ENCODE results near the gene PANX2.

PANX2 gene

DNA sequence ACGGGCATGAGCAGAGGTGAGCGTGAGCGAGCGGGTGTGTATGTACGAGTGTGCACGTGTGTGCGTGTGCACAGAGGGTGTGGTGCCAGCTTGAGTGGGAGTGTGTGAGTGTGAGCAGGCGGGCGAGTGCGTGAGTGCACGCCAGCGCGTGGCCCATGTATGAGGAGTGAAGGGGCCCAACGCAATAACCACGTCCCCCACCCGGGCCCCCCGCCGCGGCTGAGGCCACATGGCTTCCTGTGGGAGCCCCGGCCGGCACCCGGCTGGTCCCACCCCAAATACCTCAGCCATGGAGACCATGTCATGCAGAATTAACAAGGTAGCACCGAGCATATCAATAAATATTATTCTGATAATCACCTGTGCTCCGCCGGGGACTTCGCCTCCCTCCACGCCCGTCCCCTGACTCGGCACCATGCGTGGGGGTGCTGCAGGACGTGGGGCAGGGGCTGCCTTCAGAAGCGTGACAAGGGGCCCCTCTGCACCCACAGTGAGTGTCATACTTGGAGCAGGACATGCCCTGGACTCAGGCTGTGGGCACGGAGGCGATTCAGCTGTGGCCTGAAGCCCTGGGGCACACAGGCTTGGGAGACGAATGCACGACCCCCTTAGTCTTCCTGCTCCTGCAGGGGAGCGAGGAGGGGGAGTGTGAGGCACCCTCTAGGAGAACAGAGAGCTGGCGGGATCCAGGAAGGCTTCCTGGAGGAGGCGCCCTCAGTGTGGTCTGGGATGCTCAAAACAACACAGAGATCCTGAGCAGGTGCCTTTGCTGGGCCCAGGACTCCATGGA is 9.6 kb downstream of the PANX2 start:
- no peak for DNase-seq
- TF ChIP-seq POLR2A (IDR thresholded peaks at IDR 0.05; ENCODE audit: low read length), result no peak
- TF ChIP-seq GATA1 (IDR thresholded peaks at IDR 0.05; ENCODE audit: low read depth, low read length), result no peak

DNA sequence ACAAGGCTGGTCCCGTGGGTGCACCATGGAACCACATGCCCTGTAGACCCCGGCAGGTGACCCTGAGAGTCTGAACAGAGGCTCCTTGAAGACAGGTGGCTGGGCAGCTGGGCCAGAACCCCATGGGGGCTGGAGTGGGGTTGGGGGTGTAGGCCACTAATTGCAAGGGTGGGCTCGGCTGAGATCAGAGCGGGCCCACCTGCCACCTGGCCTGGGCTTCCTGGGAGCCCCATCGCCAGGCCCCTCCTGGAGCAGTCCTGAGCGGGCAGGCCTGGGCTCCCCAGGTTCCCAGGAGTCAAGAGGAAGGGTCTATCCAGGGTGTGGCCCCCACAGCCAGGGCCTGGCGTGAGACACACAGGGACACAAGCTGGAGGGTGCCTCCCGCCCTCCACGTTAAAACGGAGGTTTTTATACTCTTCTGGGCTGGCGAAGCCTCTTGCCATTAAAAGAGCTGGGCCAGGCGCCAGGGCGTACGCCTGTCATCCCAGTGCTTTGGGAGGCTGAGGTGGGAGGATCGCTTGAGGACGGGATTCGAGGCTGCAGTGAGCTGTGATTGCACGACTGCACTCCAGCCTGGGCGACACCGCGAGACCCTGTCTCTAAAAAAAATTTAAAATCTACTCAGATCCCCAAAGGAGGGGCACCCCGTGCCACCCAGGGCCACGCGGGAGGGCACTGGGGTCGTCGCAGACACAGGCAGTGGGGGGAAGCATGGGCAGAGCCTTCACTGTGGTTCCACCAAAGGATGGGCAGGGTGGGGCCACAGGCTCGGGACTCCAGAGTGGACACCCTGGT is 10.4 kb downstream of the PANX2 start:
- DNase-seq, result no peak

DNA sequence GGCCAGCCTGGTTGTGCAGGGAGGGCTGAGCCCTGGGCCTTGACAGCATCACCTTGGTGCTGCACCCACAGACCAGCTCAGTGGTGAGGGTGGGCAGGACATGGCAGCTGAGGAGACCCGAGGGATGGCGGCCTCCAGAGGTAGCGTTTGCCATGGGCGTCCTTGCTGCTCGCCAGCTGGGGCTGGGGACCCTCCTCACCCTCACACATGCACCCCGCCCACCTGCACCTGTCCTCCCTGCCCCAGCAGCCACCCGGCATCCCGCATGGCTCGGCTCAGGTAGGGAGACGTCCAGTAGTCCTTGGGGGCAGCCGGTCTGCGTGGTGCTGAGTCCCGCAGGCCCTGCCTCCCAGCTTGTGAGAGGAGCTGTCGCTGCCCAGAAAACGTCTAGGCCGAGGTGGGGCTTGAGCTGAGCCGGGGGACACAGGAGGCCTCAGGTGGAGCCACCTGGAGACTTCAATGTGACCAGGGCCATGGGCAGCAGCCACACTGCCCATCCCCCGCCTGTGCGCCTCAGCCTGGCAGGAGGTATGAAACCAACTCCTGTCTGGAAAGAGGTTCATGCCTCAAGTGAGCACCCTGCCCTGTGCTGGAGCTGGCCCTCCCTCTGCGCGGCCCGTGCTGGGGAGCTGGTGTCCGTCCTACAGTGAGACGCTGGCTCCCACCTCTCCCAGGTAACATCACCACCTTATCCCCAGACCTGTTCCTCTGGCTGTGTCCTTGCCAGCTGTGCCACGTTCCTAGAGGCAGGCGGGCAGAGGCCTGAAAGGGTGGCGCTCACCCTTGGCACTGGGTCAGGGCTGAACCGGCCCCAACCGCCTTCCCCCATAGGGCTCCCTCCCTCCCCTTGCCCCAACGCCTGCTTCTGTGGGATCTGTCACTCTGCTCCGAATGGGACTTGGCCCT is 11.9 kb downstream of the PANX2 start:
- DNase-seq, result no peak
- no peak for TF ChIP-seq GATA1 (IDR thresholded peaks at IDR 0.05; ENCODE audit: low read depth, low read length)
- no peak for TF ChIP-seq POLR2A (IDR thresholded peaks at IDR 0.05; ENCODE audit: low read length)

More for the DNA sequence above, 10.4 kb downstream of the PANX2 start:
- no peak for TF ChIP-seq POLR2A (IDR thresholded peaks at IDR 0.05; ENCODE audit: low read length)
- no peak for TF ChIP-seq GATA1 (IDR thresholded peaks at IDR 0.05; ENCODE audit: low read depth, low read length)

DNA sequence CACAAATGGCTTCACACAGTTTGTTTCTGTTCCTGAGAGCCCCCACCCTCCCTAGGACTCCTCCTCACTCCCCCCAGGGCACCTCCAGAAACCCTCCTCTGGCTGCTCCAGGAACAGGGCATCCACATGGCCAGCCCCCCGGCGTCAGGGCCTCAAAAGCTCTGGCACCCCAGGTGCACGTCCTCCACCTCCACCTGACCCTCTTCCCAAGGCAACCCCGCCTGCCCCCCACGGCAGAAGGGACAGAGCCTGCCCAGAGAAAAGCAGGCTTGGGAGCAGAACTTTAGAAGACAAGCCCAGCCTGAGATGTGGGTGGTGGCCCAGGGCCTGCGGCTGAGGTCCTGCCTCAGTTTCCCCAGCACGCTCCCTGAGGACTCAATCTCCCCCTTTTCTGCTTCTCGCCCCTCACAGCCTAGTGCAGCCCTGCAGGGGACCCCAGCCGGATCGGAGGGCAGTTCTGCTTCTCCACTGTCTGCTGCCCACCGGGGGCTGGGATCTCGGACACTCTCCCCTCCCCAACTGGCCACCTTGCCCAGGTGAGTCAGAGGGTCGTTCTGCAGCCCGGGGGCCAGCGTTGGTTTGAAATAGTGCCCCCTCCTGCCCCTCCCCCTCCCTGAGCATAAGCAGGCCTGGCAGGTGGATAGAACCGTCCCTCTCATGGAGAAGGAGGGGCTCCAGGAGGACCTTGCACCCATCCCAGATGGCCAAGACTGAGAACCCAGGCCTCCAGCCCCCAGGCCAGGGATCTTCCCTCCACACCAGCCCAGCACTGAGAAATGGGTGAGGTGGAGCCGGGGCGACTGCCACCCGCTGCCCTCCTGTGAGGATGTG is 12.8 kb downstream of the PANX2 start:
- no peak for TF ChIP-seq POLR2A (IDR thresholded peaks at IDR 0.05; ENCODE audit: low read length)
- no peak for TF ChIP-seq GATA1 (IDR thresholded peaks at IDR 0.05; ENCODE audit: low read depth, low read length)
- no peak for DNase-seq

DNA sequence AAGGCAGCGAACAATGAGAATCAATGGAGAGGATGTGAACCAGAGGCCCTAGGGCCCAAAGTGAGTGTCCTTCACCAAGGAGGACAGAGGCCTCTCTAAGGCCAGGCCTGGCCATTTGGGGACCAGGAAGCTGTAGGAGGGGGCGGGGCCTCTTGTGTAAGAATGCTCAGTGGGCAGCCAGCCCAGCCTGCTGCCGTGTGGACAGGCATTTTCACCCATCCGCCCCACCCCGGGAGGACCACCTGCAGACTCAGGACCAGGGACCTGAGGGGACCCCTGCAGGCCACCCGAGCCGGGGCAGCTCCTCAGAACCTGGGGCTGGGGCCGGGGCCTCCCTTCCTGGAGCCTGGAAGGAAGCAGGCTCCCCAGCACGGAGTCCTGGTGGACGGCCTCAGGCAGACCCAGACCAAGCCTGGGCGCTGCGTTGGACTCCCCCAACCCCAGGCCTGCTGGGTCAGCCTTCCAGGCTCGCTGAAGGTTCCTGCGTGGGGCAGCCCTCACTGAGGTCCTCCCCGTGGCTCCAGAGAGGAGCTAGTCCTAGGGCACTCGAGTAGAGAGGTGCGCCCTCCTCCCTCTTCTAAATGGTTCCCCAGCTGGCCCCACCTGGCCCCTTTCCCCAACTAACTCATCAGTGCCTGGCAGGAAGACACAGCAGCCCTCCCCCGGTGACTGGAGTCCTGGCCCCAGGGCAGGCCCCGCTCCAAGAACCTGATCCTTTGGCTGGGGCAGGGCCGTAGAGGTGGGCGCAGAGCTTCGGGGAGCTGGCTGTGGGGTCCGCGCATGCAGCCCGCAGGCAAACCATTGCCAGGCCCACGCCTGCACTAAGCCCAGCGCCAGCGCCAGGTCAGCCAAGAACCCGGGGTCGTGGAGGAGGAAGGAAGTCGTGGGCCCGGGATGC is 13.7 kb downstream of the PANX2 start:
- TF ChIP-seq GATA1 (IDR thresholded peaks at IDR 0.05; ENCODE audit: low read depth, low read length) (no peak), POLR2A (IDR thresholded peaks at IDR 0.05; ENCODE audit: low read length) (no peak)
- no peak for DNase-seq

DNA sequence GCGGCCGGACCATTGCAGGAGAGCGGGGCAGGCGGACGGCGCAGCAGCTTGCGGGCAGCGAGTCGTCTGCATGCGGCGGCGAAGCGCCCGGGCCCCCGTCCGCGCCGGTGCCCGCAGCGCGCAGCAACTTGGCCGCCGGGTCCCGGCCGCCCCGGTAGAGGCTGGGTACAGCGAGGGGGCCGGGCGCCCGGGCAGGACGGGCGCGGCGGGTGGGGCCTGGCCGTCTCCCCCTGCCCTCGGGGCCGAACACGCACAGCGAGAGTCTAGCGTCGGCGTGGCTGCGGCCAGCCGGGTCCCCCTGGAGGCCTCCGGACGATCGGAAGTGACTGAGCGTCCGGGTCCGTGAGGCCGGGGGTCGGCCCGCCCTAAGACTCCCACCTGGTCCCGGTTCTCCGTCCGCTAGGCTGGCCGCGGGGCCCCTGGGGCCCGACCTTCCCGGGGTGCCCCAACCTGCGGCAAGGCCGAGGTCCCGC is 14.4 kb downstream of the PANX2 start:
- no peak for DNase-seq
- TF ChIP-seq POLR2A (IDR thresholded peaks at IDR 0.05; ENCODE audit: low read length), result no peak
- no peak for TF ChIP-seq GATA1 (IDR thresholded peaks at IDR 0.05; ENCODE audit: low read depth, low read length)

DNA sequence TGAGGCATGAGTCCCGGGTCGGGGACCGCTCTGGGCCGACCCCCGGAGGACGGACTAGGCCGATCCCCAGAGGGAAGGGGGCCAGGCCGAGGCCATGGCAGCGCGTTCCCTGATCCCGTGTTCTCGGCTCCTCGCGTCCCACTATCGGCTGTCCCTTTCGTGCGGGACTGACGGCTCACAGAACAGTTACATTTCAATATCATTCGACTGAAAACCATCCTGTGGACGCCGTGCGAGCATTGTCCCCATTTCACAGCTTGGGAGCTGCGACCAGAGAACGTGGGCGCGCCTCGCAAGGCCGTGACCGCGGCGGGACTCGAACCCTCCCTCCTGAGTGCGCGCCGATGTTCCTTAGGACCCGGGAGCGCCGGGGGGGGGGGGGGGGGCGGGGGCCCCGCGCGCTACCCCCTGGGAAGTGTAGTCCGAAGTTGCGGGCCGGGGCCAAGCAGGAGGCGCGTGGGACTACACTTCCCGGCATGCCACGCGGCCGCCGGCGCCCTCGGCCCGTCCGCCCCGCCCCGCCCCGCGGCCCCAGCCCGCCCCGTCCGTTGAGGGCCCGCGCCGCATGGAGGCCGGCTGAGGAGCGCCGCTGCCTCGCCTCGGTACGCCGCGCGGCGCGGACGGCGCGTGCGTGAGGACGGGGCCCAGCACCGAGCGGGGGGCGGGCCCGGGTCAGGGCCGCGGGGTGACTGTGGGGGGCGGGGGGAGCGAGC is 15.0 kb downstream of the PANX2 start, which contains the start of gene TRABD:
Gene TRABD (plus strand): TSS at position 539 of the 713 bp plus-strand sequence. CDS start 7,148 bp downstream, outside the sequence.
- TF ChIP-seq POLR2A (IDR thresholded peaks at IDR 0.05; ENCODE audit: low read length), result no peak
- no peak for TF ChIP-seq GATA1 (IDR thresholded peaks at IDR 0.05; ENCODE audit: low read depth, low read length)
- peak; percentile 92 to 95 for DNase-seq

DNA sequence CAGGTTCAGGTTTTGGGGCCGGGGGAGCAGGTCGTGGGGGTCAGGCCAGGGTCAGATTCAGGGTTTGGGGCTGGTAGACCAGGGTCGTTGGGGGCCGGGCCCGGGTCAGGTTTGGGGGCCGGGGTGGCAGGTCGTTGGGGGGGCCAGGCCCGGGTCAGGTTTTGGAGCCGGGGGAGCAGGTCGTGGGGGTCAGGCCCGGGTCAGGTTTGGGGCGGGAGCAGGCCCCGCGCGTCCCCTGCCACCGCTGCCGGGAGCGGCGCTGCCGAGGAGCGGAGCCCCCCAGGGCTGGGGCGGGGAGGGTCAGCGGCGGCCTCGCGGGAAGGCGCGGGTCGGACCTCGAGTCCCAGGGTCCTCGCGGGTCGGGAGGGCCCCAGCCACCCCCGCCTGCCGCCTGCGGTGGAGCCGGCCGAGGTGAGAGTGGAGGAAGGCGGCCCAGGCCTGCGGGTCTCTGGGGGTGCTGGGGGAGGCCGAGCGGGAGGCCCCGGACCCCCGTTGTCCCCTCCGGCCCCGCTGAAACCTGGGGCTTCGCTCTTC is 15.7 kb downstream of the PANX2 start:
- peak; percentile 30 to 50 for DNase-seq
- TF ChIP-seq GATA1 (IDR thresholded peaks at IDR 0.05; ENCODE audit: low read depth, low read length), result no peak

DNA sequence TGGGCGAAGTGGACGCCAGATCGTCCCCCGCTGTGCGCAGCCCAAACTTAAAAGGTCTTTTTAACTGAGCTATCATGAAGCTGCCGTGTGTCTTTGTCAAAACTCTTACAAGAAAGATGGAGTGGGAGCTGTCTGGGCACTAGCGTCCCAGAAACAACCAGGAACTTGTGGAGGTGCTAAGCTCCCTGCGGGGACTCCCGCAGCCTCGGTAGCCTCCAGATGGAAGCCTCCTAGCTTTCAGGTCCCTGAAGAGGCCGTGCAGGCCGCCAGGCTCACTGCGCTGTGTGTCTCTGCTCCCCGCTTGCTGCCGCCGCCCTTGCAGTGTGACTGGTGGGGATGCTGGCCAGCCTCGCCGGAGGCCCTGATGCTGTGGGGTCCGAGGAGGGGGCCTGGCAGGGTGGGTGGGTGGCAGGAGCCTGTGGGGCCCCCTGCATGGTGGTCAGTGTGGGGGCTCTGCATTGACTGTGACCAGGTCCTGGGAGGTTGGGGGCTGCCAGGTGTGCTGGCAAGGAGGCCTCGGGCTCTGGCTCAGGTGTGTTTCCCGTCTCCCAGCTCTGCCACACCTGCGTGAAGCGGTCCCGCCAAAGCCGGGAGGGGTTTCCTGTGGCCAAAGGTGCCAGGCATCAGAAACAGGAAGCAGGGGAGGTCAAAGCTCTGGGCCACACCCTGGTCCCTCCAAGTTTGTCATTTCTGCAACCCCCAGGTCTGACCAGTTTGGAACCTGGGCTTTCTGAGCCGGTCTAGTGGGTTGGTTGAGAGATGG is 16.4 kb downstream of the PANX2 start:
- DNase-seq, result peak; percentile 38 to 42
- TF ChIP-seq GATA1 (IDR thresholded peaks at IDR 0.05; ENCODE audit: low read depth, low read length) (no peak), POLR2A (IDR thresholded peaks at IDR 0.05; ENCODE audit: low read length) (no peak)

DNA sequence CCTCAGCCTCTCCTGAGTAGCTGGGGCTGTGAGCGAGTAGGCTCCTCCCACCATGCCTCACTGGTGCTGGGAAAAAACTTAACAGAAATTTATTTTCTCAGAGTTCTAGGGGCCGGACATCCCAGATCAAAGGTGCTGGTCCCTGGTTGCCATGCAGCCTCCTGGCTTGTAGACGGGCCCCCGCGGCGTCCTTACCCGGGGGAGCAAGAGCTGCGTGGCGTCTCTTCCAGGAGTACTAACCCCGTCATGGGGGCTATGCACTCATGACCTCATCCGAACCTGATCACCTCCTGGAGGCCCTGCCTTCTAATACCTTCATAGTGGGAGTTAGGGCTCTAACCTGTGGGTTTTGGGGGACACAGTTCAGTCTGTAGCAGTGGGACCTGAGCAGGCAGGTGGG is 17.8 kb downstream of the PANX2 start:
- TF ChIP-seq POLR2A (IDR thresholded peaks at IDR 0.05; ENCODE audit: low read length) (no peak), GATA1 (IDR thresholded peaks at IDR 0.05; ENCODE audit: low read depth, low read length) (no peak)
- no peak for DNase-seq

Measured in erythroblast (primary cell).